Measurements from ENCODE around the gene TRAF2.

DNA sequence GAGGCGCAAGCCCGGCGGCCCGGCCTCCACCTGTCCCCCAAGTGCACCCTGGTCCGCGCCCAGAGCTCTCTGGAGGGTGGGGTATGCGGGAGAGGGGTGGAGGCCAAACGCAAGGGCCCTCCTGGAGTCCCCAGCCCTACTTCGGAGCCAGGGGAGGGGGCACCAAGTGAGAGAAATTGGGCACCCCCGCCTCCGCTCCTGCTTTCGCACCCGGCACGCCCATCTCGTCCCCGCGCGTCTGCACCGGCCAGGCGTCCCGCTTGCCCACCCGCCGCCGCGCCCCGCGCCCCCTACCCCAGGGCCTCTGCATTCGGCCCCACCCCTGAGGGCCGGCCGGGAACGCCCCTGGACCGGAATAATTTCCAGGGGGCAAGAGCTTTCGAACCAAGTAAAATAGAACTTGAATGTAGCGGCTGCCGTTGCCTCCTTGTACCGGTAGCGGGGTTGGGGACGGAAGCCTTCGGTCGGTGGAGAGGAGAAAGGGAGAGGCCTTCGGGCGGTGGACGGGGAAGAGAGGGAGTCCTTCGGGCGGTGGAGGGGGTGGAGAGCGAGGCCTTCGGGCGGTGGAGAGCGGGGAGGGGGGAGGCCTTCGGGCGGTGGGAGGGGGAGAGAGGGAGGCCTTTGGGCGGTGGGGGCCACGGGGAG, 37.8 kb upstream of the TRAF2 start:
- TF ChIP-seq NFIC (IDR thresholded peaks at IDR 0.05) (no peak), TCF12 (IDR thresholded peaks at IDR 0.05; ENCODE audit: low read depth) (no peak; the same call in 1 of the 2 replicates), YY1 (IDR thresholded peaks at IDR 0.05; ENCODE audit: low read depth) (no peak), EP300 (IDR thresholded peaks at IDR 0.05; ENCODE audit: borderline replicate concordance) (no peak)
- TF ChIP-seq, protein P1, sequence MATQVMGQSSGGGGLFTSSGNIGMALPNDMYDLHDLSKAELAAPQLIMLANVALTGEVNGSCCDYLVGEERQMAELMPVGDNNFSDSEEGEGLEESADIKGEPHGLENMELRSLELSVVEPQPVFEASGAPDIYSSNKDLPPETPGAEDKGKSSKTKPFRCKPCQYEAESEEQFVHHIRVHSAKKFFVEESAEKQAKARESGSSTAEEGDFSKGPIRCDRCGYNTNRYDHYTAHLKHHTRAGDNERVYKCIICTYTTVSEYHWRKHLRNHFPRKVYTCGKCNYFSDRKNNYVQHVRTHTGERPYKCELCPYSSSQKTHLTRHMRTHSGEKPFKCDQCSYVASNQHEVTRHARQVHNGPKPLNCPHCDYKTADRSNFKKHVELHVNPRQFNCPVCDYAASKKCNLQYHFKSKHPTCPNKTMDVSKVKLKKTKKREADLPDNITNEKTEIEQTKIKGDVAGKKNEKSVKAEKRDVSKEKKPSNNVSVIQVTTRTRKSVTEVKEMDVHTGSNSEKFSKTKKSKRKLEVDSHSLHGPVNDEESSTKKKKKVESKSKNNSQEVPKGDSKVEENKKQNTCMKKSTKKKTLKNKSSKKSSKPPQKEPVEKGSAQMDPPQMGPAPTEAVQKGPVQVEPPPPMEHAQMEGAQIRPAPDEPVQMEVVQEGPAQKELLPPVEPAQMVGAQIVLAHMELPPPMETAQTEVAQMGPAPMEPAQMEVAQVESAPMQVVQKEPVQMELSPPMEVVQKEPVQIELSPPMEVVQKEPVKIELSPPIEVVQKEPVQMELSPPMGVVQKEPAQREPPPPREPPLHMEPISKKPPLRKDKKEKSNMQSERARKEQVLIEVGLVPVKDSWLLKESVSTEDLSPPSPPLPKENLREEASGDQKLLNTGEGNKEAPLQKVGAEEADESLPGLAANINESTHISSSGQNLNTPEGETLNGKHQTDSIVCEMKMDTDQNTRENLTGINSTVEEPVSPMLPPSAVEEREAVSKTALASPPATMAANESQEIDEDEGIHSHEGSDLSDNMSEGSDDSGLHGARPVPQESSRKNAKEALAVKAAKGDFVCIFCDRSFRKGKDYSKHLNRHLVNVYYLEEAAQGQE (IDR thresholded peaks at IDR 0.05; ENCODE audit: low read depth): no peak
- TF ChIP-seq, protein P2, sequence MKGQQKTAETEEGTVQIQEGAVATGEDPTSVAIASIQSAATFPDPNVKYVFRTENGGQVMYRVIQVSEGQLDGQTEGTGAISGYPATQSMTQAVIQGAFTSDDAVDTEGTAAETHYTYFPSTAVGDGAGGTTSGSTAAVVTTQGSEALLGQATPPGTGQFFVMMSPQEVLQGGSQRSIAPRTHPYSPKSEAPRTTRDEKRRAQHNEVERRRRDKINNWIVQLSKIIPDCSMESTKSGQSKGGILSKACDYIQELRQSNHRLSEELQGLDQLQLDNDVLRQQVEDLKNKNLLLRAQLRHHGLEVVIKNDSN (IDR thresholded peaks at IDR 0.05): no peak
- TF ChIP-seq, protein P3, sequence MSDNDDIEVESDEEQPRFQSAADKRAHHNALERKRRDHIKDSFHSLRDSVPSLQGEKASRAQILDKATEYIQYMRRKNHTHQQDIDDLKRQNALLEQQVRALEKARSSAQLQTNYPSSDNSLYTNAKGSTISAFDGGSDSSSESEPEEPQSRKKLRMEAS (IDR thresholded peaks at IDR 0.05): no peak

Data from Ishikawa (cell line).